HCEC 1CT (cell line): Measurements from ENCODE around the gene TM9SF1.

Experiments used
- DNase-seq: peaks from one replicate; pipeline ENCODE4 v3.0.0-alpha.2; 2017

The TM9SF1 gene

GRCh38 chr14:24147761-24148428, 47.3 kb downstream of the TM9SF1 start:
- DNase-seq, result no peak

- peak; percentile 99 for DNase-seq
These were observed 48.1 kb downstream of the TM9SF1 start, which contains the start of gene RNF31 for GRCh38 chr14:24146978-24147760. TSS of gene RNF31 (plus strand) at chr14:24147498. CDS start at chr14:24147699, 201 bp downstream.

- DNase-seq, result peak; percentile 95
These were observed 48.7 kb downstream of the TM9SF1 start, which contains the start of gene PSME2 for GRCh38 chr14:24146453-24146977. TSS of gene PSME2 (minus strand) at chr14:24146610. CDS start at chr14:24146581, 29 bp downstream.

- DNase-seq, result peak; percentile 60
These were observed 49.4 kb downstream of the TM9SF1 start for GRCh38 chr14:24145690-24146452.

- no peak for DNase-seq
These were observed 50.0 kb downstream of the TM9SF1 start for GRCh38 chr14:24145219-24145618.

- DNase-seq, result no peak
These were observed 50.8 kb downstream of the TM9SF1 start for GRCh38 chr14:24144451-24144850.

- no peak for DNase-seq
These were observed 51.7 kb downstream of the TM9SF1 start for GRCh38 chr14:24143511-24143910.

GRCh38 chr14:24141097-24141880, 54.0 kb downstream of the TM9SF1 start, which contains the start of gene EMC9:
TSS of gene EMC9 (minus strand) at chr14:24141591. CDS start at chr14:24141304, 287 bp downstream.
- peak; percentile 99 for DNase-seq

- DNase-seq, result no peak
These were observed 55.8 kb downstream of the TM9SF1 start for GRCh38 chr14:24139272-24139934.
